Choroid plexus epithelial cell (primary cell): Measurements from ENCODE around the gene PREP.
"Not testable (repeated sequence)": the region's sequence is repeated elsewhere in the genome, so short reads cannot be mapped to it uniquely, and the experiment has no call there.

Source experiments
- DNase-seq: peaks from one replicate; pipeline ENCODE4 v3.0.0-alpha.2; 2010; ENCODE audit warnings: low read depth
- H3K4me3 ChIP-seq: 2 replicates; pipeline ENCODE4 v1.5.1; 2011; ENCODE audit warnings: low read depth, mild to moderate bottlenecking, control low read depth, low read length, moderate library complexity
- TF ChIP-seq, protein P1 (sequence below): conservative IDR thresholded peaks from 2 replicates; pipeline ENCODE4 v1.5.1; 2011; ENCODE audit warnings: low read depth, mild to moderate bottlenecking, control low read depth, inconsistent platforms, low read length, moderate library complexity

The PREP gene

DNA sequence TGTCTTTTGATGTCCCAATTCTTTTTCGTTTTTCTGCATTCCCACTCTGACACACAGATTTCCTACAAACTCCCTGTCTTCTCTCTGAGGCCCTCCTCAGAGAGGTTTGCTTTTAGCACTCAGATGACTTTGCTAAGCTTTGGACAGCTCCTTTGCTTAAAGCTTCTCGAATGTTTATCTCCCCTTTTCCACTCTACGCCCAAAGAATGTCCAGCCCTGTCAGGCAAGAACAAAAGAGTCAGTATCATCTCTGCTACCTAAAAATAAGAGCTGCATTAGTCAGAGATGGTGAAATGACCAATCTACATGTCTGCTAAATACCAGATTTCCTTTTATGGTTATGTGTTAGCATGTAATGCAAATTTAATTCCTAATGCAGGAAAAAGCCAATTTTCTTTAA is 56.8 kb downstream of the PREP start:
- no peak overlapping the region for H3K4me3 ChIP-seq
- TF ChIP-seq, protein P1, sequence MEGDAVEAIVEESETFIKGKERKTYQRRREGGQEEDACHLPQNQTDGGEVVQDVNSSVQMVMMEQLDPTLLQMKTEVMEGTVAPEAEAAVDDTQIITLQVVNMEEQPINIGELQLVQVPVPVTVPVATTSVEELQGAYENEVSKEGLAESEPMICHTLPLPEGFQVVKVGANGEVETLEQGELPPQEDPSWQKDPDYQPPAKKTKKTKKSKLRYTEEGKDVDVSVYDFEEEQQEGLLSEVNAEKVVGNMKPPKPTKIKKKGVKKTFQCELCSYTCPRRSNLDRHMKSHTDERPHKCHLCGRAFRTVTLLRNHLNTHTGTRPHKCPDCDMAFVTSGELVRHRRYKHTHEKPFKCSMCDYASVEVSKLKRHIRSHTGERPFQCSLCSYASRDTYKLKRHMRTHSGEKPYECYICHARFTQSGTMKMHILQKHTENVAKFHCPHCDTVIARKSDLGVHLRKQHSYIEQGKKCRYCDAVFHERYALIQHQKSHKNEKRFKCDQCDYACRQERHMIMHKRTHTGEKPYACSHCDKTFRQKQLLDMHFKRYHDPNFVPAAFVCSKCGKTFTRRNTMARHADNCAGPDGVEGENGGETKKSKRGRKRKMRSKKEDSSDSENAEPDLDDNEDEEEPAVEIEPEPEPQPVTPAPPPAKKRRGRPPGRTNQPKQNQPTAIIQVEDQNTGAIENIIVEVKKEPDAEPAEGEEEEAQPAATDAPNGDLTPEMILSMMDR = no peak
- DNase-seq = peak; percentile 87

DNA sequence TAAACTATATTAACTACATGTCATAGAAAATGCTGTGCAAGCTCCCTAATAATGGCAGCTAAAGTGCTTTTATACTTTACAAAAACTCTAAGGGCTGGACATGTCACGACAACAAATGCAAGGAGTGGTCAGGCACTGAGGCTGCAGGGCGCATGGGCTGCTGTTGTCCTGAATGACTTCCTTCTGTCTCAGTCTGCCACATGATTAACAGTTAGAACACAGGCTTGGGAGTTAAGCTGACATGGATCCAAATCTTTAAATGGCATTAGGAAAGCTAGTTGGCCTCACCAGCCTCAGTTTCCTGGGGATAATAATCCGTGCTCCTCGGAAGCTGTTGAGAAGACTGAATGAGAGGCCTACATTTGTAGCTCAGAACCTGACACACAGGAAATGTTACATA is 57.4 kb downstream of the PREP start:
- no peak for DNase-seq
- TF ChIP-seq, protein P1 = no peak
- H3K4me3 ChIP-seq = no peak overlapping the region

DNA sequence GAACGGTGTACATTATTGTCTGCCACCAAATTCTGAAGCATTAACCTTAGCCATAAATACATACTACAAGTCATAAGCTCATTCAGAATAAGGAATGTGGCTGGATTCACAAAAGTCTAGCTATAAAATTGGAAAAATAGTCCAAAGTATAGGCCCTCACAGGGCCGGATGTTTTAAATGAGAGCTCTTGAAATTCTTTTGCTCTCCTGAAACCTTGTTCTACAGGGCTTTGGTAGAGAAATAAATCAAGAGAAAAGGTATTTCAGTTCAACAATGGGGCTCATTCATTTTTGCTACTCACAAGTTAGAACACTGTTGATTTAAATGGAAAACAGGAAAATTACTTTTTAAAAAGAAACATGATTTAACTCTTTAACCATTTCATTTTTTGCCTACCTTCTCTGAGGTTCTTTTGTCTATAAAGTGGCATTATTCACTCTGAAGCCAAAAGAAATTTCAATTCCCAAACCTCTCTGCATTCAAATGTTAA is 58.0 kb downstream of the PREP start:
- no peak for DNase-seq
- TF ChIP-seq, protein P1 = no peak
- no peak overlapping the region for H3K4me3 ChIP-seq

DNA sequence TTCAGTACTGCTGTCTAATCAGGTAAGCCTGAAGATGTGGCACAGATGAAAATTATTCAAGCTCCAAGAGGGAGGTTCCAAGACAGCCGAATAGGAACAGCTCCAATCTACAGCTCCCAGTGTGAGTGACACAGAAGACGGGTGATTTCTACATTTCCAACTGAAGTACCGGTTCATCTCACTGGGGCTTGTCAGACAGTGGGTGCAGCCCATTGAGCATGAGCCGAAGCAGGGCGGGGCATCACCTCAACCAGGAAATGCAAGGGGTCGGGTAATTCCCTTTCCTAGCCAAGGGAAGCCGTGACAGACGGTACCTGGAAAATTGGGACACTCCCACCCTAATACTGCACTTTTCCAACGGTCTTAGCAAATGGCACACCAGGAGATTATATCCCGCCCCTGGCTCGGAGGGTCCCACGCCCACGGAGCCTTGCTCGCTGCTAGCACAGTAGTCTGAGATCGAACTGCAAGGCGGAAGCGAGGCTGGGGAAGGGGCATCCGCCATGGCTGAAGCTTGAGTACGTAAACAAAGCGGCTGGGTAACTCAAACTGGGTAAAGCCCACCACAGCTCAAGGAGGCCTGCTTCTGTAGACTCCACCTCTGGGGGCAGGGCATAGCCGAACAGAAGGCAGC is 64.4 kb downstream of the PREP start:
- H3K4me3 ChIP-seq, DNase-seq: not testable (repeated sequence)

DNA sequence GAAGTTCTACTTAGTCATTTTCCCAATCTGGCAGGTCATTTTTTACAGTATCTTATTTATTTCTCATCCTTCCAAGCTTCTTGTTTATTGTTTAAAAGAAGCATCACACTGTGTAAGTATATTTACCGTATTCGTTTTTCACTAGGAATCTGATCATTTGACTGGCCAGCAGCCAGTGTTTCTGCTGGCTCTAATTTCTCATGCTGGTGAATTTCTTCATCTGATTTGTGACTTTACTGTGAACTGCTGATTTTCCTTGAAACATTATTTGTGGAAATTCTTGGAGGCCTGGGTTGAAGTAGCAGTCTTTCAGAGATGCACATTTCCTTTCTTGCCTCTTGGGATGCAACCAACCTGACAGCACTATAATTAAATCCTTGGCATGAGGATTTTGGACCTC is 65.9 kb downstream of the PREP start:
- TF ChIP-seq, protein P1 = no peak
- no peak overlapping the region for H3K4me3 ChIP-seq
- peak; percentile 33 for DNase-seq

DNA sequence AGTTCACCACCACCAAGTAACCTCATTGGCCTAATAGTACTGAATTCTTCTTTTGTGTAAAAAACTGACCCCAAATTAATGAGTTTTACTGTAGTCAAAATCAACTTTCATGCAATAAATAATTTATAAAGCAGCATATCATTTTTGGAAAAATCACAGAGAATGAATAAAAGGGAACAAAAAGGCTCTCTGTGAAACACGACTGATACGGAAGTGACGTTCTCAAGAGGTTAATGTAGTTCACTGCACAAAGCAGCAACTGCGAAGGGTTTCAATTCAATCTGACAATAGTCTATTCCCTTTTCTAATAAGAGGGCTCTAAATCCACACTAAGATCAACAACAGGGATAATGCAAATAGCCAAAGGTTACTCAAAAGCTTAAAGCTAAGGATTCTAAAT is 70.3 kb downstream of the PREP start:
- H3K4me3 ChIP-seq = no peak overlapping the region
- DNase-seq = no peak
- TF ChIP-seq, protein P1 = no peak

DNA sequence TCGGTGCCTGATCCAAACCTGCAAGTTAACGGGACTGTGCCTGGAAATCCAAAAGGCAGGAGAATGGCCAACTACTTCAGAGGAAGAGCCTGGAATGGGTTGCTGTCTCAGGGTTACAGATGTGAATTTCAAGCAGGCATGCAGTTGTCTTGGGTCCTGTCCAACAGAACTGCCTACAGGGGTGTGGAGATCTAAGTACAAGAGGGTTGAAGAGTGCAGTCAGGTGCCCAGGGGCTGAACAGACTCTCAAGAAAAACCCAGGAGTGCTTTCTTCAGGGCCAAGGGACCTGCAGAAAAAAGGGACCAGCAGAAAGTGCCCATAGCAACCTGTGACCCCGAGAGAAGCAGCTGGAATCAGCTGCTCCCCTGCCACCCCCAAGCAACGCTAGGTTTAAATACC is 71.0 kb downstream of the PREP start:
- DNase-seq = no peak
- H3K4me3 ChIP-seq = no peak overlapping the region
- TF ChIP-seq, protein P1 = no peak
